22Rv1 (cell line): ENCODE results near the gene ALG8.

Experiments used
- ZFX ChIP-seq: fragments of 450-650 bp; IDR thresholded peaks from 2 replicates; pipeline ENCODE4 v1.6.1; 2017; ENCODE audit warnings: antibody characterized with exemption, borderline replicate concordance
- TF ChIP-seq, protein P1 (sequence below): fragments of 450-650 bp; IDR thresholded peaks from 2 replicates; pipeline ENCODE4 v1.5.1; 2017; ENCODE audit warnings: mild to moderate bottlenecking

DNA sequence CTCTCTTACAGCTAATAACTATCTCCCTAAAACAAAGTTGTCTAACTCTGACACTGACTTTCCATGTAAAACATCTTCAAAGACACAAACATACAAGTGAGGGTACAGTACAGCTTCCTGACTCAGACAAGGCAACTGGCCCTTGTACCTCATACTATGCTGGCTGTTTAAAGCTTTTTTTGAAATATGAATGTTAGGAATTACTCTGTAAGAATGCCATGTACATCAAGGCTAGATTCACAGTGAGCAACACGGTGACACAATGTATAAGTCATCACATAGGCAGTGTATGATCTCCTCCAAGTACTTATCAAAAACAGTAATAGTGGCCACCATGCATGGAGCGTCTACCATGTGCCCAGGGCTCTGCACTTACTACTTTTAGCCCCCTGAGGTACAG, 28.6 kb downstream of the ALG8 start:
- TF ChIP-seq, protein P1, sequence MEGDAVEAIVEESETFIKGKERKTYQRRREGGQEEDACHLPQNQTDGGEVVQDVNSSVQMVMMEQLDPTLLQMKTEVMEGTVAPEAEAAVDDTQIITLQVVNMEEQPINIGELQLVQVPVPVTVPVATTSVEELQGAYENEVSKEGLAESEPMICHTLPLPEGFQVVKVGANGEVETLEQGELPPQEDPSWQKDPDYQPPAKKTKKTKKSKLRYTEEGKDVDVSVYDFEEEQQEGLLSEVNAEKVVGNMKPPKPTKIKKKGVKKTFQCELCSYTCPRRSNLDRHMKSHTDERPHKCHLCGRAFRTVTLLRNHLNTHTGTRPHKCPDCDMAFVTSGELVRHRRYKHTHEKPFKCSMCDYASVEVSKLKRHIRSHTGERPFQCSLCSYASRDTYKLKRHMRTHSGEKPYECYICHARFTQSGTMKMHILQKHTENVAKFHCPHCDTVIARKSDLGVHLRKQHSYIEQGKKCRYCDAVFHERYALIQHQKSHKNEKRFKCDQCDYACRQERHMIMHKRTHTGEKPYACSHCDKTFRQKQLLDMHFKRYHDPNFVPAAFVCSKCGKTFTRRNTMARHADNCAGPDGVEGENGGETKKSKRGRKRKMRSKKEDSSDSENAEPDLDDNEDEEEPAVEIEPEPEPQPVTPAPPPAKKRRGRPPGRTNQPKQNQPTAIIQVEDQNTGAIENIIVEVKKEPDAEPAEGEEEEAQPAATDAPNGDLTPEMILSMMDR = no peak
- no peak for TF ChIP-seq ZFX
